GM12865 (cell line): ENCODE measurements around the gene LIPT2.
"Not testable (repeated sequence)": the region's sequence is repeated elsewhere in the genome, so short reads cannot be mapped to it uniquely, and the experiment has no call there.

Source experiments
- DNase-seq: peaks from one replicate; pipeline ENCODE4 v3.0.0; 2010; ENCODE audit warnings: low read depth
- H3K4me3 ChIP-seq: 2 replicates; pipeline ENCODE4 v1.5.1; 2011; ENCODE audit warnings: mild to moderate bottlenecking, low read depth, low read length, control low read depth
- CTCF ChIP-seq: IDR thresholded peaks from 2 replicates; pipeline ENCODE4 v1.5.1; 2011; ENCODE audit warnings: low read length, control low read depth, low read depth, inconsistent platforms; ENCODE audit not compliant: insufficient read depth; ENCODE audit errors: missing control alignments

Gene LIPT2

GRCh38 chr11:74520927-74521665 lies 27.6 kb upstream of the LIPT2 start:
- no peak for TF ChIP-seq CTCF
- H3K4me3 ChIP-seq, result no peak overlapping the region
- DNase-seq, result no peak

GRCh38 chr11:74520316-74520715 lies 26.8 kb upstream of the LIPT2 start:
- no peak for TF ChIP-seq CTCF
- no peak overlapping the region for H3K4me3 ChIP-seq
- DNase-seq, result no peak

GRCh38 chr11:74519710-74520109 lies 26.2 kb upstream of the LIPT2 start:
- no peak overlapping the region for H3K4me3 ChIP-seq
- TF ChIP-seq CTCF, result no peak

GRCh38 chr11:74517592-74517991 lies 24.1 kb upstream of the LIPT2 start:
- H3K4me3 ChIP-seq, DNase-seq: not testable (repeated sequence)

More at GRCh38 chr11:74519710-74520109, 26.2 kb upstream of the LIPT2 start:
- no peak for DNase-seq

- TF ChIP-seq CTCF, result no peak
- DNase-seq, result no peak
Measured at GRCh38 chr11:74507582-74507981, 14.1 kb upstream of the LIPT2 start.

GRCh38 chr11:74506823-74507222 lies 13.3 kb upstream of the LIPT2 start:
- TF ChIP-seq CTCF, result no peak
- H3K4me3 ChIP-seq, result no peak overlapping the region
- no peak for DNase-seq

More at GRCh38 chr11:74507582-74507981, 14.1 kb upstream of the LIPT2 start:
- no peak overlapping the region for H3K4me3 ChIP-seq

- H3K4me3 ChIP-seq, result no peak overlapping the region
- no peak for DNase-seq
- no peak for TF ChIP-seq CTCF
Measured at GRCh38 chr11:74505911-74506310, 12.4 kb upstream of the LIPT2 start.
